GM18505 (cell line): Measurements from ENCODE around the gene RAP1GAP2.
"Not testable (repeated sequence)": the region's sequence is repeated elsewhere in the genome, so short reads cannot be mapped to it uniquely, and the experiment has no call there.

Experiments
- ATAC-seq: cut with Tn5 transposase; IDR thresholded peaks from one replicate; pipeline ENCODE4 v1.9.1; 2021; ENCODE audit not compliant: unreplicated experiment
- POLR2A ChIP-seq: IDR thresholded peaks from 4 replicates; pipeline ENCODE4 v1.6.1; 2011; ENCODE audit warnings: borderline replicate concordance; ENCODE audit not compliant: insufficient read depth, insufficient read length; ENCODE audit errors: extremely low read depth

RAP1GAP2 gene

GRCh38 chr17:2980211-2980903, 184.1 kb downstream of the RAP1GAP2 start:
- no peak for TF ChIP-seq POLR2A
- ATAC-seq, result no peak

- TF ChIP-seq POLR2A, result no peak
- ATAC-seq, result no peak
Observed at GRCh38 chr17:2980904-2981246, 184.6 kb downstream of the RAP1GAP2 start.

GRCh38 chr17:2981325-2981724, 185.1 kb downstream of the RAP1GAP2 start:
- ATAC-seq, result no peak
- TF ChIP-seq POLR2A, result no peak

- TF ChIP-seq POLR2A, result no peak
- no peak for ATAC-seq
Observed at GRCh38 chr17:2982854-2983253, 186.6 kb downstream of the RAP1GAP2 start.

- no peak for TF ChIP-seq POLR2A
- ATAC-seq, result no peak
Observed at GRCh38 chr17:2983255-2983654, 187.0 kb downstream of the RAP1GAP2 start.

- ATAC-seq, result no peak
- no peak for TF ChIP-seq POLR2A
Observed at GRCh38 chr17:2985318-2985717, 189.1 kb downstream of the RAP1GAP2 start.

GRCh38 chr17:2986925-2987324, 190.7 kb downstream of the RAP1GAP2 start:
- TF ChIP-seq POLR2A, result no peak
- ATAC-seq, result no peak

GRCh38 chr17:2989396-2989795, 193.2 kb downstream of the RAP1GAP2 start:
- not testable (repeated sequence) for ATAC-seq

- ATAC-seq, result no peak
- no peak for TF ChIP-seq POLR2A
Observed at GRCh38 chr17:2989855-2990254, 193.6 kb downstream of the RAP1GAP2 start.

- TF ChIP-seq POLR2A, result no peak
- ATAC-seq, result no peak
Observed at GRCh38 chr17:2990396-2990795, 194.2 kb downstream of the RAP1GAP2 start.

- not testable (repeated sequence) for ATAC-seq
Observed at GRCh38 chr17:2991396-2992180, 195.3 kb downstream of the RAP1GAP2 start.

- no peak for ATAC-seq
- no peak for TF ChIP-seq POLR2A
Observed at GRCh38 chr17:2994441-2994840, 198.2 kb downstream of the RAP1GAP2 start.

GRCh38 chr17:2995377-2995776, 199.1 kb downstream of the RAP1GAP2 start:
- no peak for ATAC-seq
- no peak for TF ChIP-seq POLR2A
